Measurements from ENCODE around the gene IARS1. TPM values are rescaled to one million over a fixed set of nuclear protein-coding genes. Genes with fewer than 3 reads are reported as not detected.
A peak's percentile ranks its signal among the peaks of the same experiment; 100 is the strongest.

The IARS1 gene
- total and polyA plus RNA-seq, 2 of the 13 experiments (the other 11 are each of a cell fraction or from before 2014, with no cell fraction given), result 55.9 to 185 TPM

DNA sequence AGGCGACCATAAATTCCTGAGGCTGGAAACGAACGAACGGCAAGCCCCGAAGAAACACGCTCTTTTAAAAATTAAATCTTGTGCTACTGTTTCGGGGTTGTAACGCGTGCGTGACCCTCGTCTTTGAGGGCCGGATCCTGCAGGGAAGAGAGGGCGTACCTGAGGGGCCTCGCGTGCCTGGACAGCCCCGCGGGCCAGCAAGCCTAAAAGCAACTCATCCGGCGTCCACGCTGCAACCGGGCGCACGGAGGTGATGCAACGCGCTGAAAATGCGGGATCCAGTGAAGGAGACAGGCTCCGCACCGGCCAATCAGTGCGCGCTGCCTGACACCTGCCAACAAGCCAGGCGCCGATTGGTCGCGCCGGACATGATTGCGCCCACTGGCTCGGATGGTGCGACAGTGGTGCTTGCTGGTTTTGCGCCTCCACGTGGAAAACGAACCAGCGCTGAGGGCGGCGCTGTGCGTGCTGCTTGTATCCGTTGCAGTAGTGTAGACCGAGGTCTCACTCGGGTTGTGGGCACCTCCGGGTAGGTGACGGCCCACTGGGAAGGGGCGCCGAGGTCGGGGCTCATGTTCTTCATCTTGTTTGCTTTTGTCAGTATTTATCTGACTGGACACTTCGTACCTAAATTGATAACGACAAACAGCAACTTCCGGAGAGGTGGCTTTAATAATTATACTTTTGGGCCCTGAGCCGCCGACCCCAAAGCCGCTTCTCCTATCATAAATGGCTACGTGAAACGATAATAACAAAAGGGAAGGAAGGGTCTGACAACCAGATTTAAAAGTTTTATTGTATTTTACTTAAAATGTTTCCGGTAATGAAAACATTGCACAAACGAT, at the start of gene IARS1 (continued):
- peak; percentile 100 for TF ChIP-seq MAX (IDR thresholded peaks at IDR 0.05)
- no peak for TF ChIP-seq KAT2B (IDR thresholded peaks at IDR 0.05; ENCODE audit: borderline replicate concordance, low read depth, low read length)
- TF ChIP-seq THAP7 (CRISPR knock-in tag; IDR thresholded peaks at IDR 0.05), result 0 out of 2 replicates have a peak, but pooled peaks have one; percentile 23
- TF ChIP-seq GRHL1 (CRISPR knock-in tag; conservative IDR thresholded peaks at IDR 0.05), result no peak
- no peak for TF ChIP-seq ZNF75D (CRISPR knock-in tag; IDR thresholded peaks at IDR 0.05; ENCODE audit: borderline replicate concordance)
- 0 out of 2 replicates have a peak, but pooled peaks have one; percentile 55 for TF ChIP-seq EEA1 (CRISPR knock-in tag; IDR thresholded peaks at IDR 0.05; ENCODE audit: borderline replicate concordance)
- TF ChIP-seq ZBTB21 (CRISPR knock-in tag; IDR thresholded peaks at IDR 0.05), result no peak
- TF ChIP-seq ZNF260 (CRISPR knock-in tag; IDR thresholded peaks at IDR 0.05; ENCODE audit: borderline replicate concordance, low read depth), result no peak
- peak; percentile 89 for TF ChIP-seq TOPORS (CRISPR knock-in tag; IDR thresholded peaks at IDR 0.05)
- TF ChIP-seq HMGA1 (CRISPR knock-in tag; conservative IDR thresholded peaks at IDR 0.05), result no peak
- TF ChIP-seq KMT2B (CRISPR knock-in tag; IDR thresholded peaks at IDR 0.05), result peak; percentile 97
- TF ChIP-seq MNT (IDR thresholded peaks at IDR 0.05), result peak; percentile 96
- no peak for TF ChIP-seq JARID2 (CRISPR knock-in tag; IDR thresholded peaks at IDR 0.05; ENCODE audit: insufficient replicate concordance)
- peak; percentile 96; the same call in 1 of the 2 replicates for TF ChIP-seq SNAPC5 (CRISPR knock-in tag; IDR thresholded peaks at IDR 0.05; ENCODE audit: borderline replicate concordance)
- TF ChIP-seq TEAD2 (CRISPR knock-in tag; IDR thresholded peaks at IDR 0.05), result peak; percentile 67; the same call in 1 of the 2 replicates
- TF ChIP-seq GTF3A (CRISPR knock-in tag; conservative IDR thresholded peaks at IDR 0.05), result 0 out of 2 replicates have a peak, but pooled peaks have one; percentile 75
- TF ChIP-seq ZNF496 (CRISPR knock-in tag; IDR thresholded peaks at IDR 0.05; ENCODE audit: insufficient replicate concordance), result no peak
- peak; percentile 81 for TF ChIP-seq ZNF317 (CRISPR knock-in tag; IDR thresholded peaks at IDR 0.05)
- peak; percentile 73; the same call in 1 of the 2 replicates for TF ChIP-seq ZSCAN22 (CRISPR knock-in tag; IDR thresholded peaks at IDR 0.05)
- TF ChIP-seq MAZ (IDR thresholded peaks at IDR 0.05; ENCODE audit: borderline replicate concordance, low read depth, low read length), result no peak
- TF ChIP-seq MAZ (CRISPR knock-in tag; IDR thresholded peaks at IDR 0.05; ENCODE audit: low read depth), result peak; percentile 89
- 0 out of 2 replicates have a peak, but pooled peaks have one; percentile 67 for TF ChIP-seq CC2D1A (CRISPR knock-in tag; IDR thresholded peaks at IDR 0.05)
- TF ChIP-seq SYNCRIP (IDR thresholded peaks at IDR 0.05; ENCODE audit: insufficient read depth, low read depth, low read length), result no peak
- no peak for TF ChIP-seq ZNF672 (CRISPR knock-in tag; IDR thresholded peaks at IDR 0.05)
- peak; percentile 89; the same call in 1 of the 2 replicates for TF ChIP-seq DNMT3B (CRISPR knock-in tag; conservative IDR thresholded peaks at IDR 0.05)
- peak; percentile 75; the same call in 1 of the 2 replicates for TF ChIP-seq MTF1 (CRISPR knock-in tag; IDR thresholded peaks at IDR 0.05)
